Fibroblast of the aortic adventitia (primary cell): Measurements from ENCODE around the gene TMEM168. TPM values are rescaled to one million over a fixed set of nuclear protein-coding genes. Genes with fewer than 3 reads are reported as not detected.

ENCODE experiments used
- DNase-seq: peaks from one replicate; pipeline ENCODE4 v3.0.0-alpha.2; 2010; ENCODE audit warnings: low read depth
- H3K4me3 ChIP-seq: 2 replicates; pipeline ENCODE4 v1.5.1; 2011; ENCODE audit warnings: low read depth, mild to moderate bottlenecking, control low read depth, low read length, moderate library complexity
- CTCF ChIP-seq: IDR thresholded peaks from 2 replicates; pipeline ENCODE4 v1.5.1; 2011; ENCODE audit warnings: mild to moderate bottlenecking, low read length, control low read depth, inconsistent platforms; ENCODE audit not compliant: insufficient read depth
- total RNA-seq: library from RNA; depleted of rRNA; stranded (reverse); fragments of >200 nt; gene quantifications from 2 replicates; pipeline ENCODE4 v1.2.3, GENCODE V29; 2012; ENCODE audit warnings: low replicate concordance

The TMEM168 gene
- total RNA-seq, 1 donor = 25.6 TPM

GRCh38 chr7:112763298-112763697, 26.9 kb downstream of the TMEM168 start:
- no peak for DNase-seq
- TF ChIP-seq CTCF = no peak
- no peak overlapping the region for H3K4me3 ChIP-seq

DNA sequence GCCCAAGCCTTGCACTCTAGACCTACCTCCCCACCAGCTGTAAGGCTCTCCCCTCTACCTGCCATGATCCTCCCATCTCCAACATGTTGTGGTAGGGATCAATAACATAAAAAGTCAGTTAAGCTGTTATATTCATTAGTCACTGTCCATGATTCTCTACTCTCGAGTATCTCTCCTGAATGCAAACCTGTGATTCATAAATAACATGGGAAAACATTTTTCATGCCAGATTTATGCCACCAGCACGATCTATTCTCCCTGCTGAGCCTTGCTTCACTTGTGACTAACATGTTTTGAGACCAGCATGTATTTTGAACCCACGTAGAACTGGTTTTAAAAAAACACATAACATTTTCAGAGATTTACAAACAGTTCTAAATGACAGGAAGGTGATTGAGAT, 30.3 kb downstream of the TMEM168 start:
- no peak for TF ChIP-seq CTCF
- no peak overlapping the region for H3K4me3 ChIP-seq
- DNase-seq = no peak

- no peak overlapping the region for H3K4me3 ChIP-seq
Measured at GRCh38 chr7:112757337-112757736, 32.9 kb downstream of the TMEM168 start.

DNA sequence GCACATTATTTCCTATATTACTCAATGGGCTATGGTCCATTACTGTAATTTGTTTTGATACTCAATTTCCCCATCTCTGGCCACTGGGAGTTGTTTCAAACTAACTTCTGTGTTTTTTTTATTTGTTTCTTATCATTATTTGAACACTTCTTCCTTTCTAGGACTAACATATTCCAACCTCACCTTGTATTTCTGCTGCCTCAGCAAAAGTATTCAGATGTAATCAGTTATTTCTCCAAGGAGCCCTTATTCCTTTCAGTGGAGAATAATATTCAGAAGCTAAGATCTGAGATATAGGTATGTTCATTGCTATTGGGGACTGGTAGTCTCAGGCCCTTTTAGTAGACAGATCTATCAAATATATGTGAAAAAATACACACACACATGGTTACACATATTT, 36.9 kb downstream of the TMEM168 start:
- no peak for TF ChIP-seq CTCF
- H3K4me3 ChIP-seq = no peak overlapping the region
- no peak for DNase-seq

More at GRCh38 chr7:112757337-112757736, 32.9 kb downstream of the TMEM168 start:
- DNase-seq = no peak
- no peak for TF ChIP-seq CTCF

GRCh38 chr7:112752576-112752975, 37.6 kb downstream of the TMEM168 start:
- DNase-seq = no peak
- no peak for TF ChIP-seq CTCF
- H3K4me3 ChIP-seq = no peak overlapping the region

GRCh38 chr7:112749775-112750174, 40.4 kb downstream of the TMEM168 start:
- H3K4me3 ChIP-seq = no peak overlapping the region
- no peak for TF ChIP-seq CTCF

DNA sequence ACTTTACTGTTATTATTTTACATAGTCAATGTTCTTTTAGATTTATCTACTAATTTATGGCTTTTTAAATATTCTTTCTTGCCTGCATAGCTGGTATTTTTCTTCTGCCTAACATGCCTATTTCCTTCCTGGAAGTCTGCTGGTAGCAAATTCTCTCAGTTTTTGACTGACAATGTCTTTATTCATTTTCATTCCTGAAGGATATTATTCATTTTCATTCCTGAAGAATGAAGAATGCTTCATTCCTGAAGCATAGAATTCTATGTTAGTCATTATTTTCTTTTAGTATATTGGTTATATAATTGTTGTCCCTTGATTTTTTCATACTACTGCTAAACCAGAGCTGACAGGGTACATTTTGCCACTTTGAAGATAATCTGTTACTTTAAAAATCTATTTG, 41.8 kb downstream of the TMEM168 start:
- no peak overlapping the region for H3K4me3 ChIP-seq
- DNase-seq = no peak
- TF ChIP-seq CTCF = no peak

More at GRCh38 chr7:112749775-112750174, 40.4 kb downstream of the TMEM168 start:
- DNase-seq = no peak
